SK-N-SH (cell line): ENCODE measurements around the gene CKB. TPM values are rescaled to one million over a fixed set of nuclear protein-coding genes. Genes with fewer than 3 reads are reported as not detected.

Experiments
- CTCF ChIA-PET: fragments of 300-600, 350-600 bp; formaldehyde crosslinking; extraction: SDS; loops from one replicate; lab custom pipeline; 2021; lab: Yijun Ruan, JAX
- POLR2A ChIA-PET: fragments of 350-600 bp; sonication (Branson Sonifier 250); formaldehyde crosslinking; extraction: SDS; loops from one replicate; lab custom pipeline; 2020; ENCODE audit warnings: antibody characterized with exemption, inconsistent platforms; lab: Yijun Ruan, JAX
- DNase-seq: peaks from one replicate; pipeline ENCODE4 v3.0.0; 2012
- H2AFZ ChIP-seq: fragments of 200-600 bp; sonication (generic); 2 replicates; pipeline ENCODE4 v1.8.1; 2016; ENCODE audit warnings: antibody characterized with exemption, mild to moderate bottlenecking, low read depth
- H3F3A ChIP-seq: fragments of 200-600 bp; sonication (generic); replicated peaks from 2 replicates; pipeline ENCODE3; 2016; ENCODE audit warnings: antibody characterized with exemption, mild to moderate bottlenecking; ENCODE audit not compliant: insufficient read depth
- H3K27ac ChIP-seq, 2 experiments: fragments of 200-500 bp in 1 of 2; fragments of 200-600 bp in 1 of 2; sonication (Bioruptor generic) in 1 of 2; sonication (generic), shearing (Covaris generic) in 1 of 2; 2 replicates each; pipeline versions ENCODE4 v1.5.1 to v1.6.1; 2014 to 2016; ENCODE audit warnings: low read depth in 2 of 2, inconsistent platforms in 1 of 2, low read length in 1 of 2, mild to moderate bottlenecking in 1 of 2, mixed read lengths in 1 of 2
- H3K27me3 ChIP-seq: fragments of 200-600 bp; sonication (generic), shearing (Covaris generic); 2 replicates; pipeline ENCODE4 v1.6.1; 2016; ENCODE audit warnings: mixed run types; ENCODE audit not compliant: insufficient read depth
- H3K36me3 ChIP-seq, 2 experiments: fragments of 200-500 bp in 1 of 2; fragments of 200-600 bp in 1 of 2; sonication (Bioruptor generic) in 1 of 2; sonication (generic) in 1 of 2; replicated peaks in 1 of 2; 2 replicates each; pipeline versions ENCODE3 to v1.5.1; 2014 to 2016; ENCODE audit warnings: low read length in 1 of 2, mild to moderate bottlenecking in 1 of 2; ENCODE audit not compliant: insufficient read depth in 2 of 2, control insufficient read depth in 1 of 2
- H3K4me1 ChIP-seq, 2 experiments: fragments of 200-500 bp in 1 of 2; fragments of 200-600 bp in 1 of 2; sonication (Bioruptor generic) in 1 of 2; sonication (generic), shearing (Covaris generic) in 1 of 2; 2 replicates each; pipeline versions ENCODE4 v1.5.1 to v1.6.1; 2014 to 2016; ENCODE audit warnings: low read depth in 1 of 2, low read length in 1 of 2, mixed run types in 1 of 2; ENCODE audit not compliant: insufficient read depth in 2 of 2, control insufficient read depth in 1 of 2
- H3K4me2 ChIP-seq: fragments of 200-600 bp; sonication (generic), shearing (Covaris generic); 2 replicates; pipeline ENCODE4 v1.6.1; 2017; ENCODE audit warnings: mixed run types
- H3K4me3 ChIP-seq, 2 experiments: fragments of 200-500 bp in 1 of 2; fragments of 200-600 bp in 1 of 2; sonication (Bioruptor generic) in 1 of 2; sonication (generic), shearing (Covaris generic) in 1 of 2; 2 replicates each; pipeline versions ENCODE4 v1.5.1 to v1.8.1; 2014 to 2016; ENCODE audit warnings: low read depth in 2 of 2, inconsistent platforms in 1 of 2, low read length in 1 of 2, mild to moderate bottlenecking in 1 of 2, mixed read lengths in 1 of 2, moderate library complexity in 1 of 2
- H3K79me2 ChIP-seq: fragments of 200-600 bp; sonication (generic); 2 replicates; pipeline ENCODE4 v1.8.1; 2017; ENCODE audit warnings: mild to moderate bottlenecking; ENCODE audit not compliant: insufficient read depth
- H3K9ac ChIP-seq: fragments of 200-600 bp; sonication (generic); 2 replicates; pipeline ENCODE4 v1.6.1; 2017; ENCODE audit warnings: mixed run types
- H3K9me2 ChIP-seq: fragments of 200-600 bp; sonication (generic); 2 replicates; pipeline ENCODE4 v1.6.1; 2017; ENCODE audit warnings: mixed run types
- H3K9me3 ChIP-seq: fragments of 200-600 bp; sonication (generic); 2 replicates; pipeline ENCODE4 v1.6.1; 2017; ENCODE audit warnings: mixed run types, mild to moderate bottlenecking, moderate library complexity
- H4K20me1 ChIP-seq: fragments of 200-600 bp; sonication (generic); 2 replicates; pipeline ENCODE4 v1.6.1; 2017; ENCODE audit warnings: mild to moderate bottlenecking, mixed run types; ENCODE audit not compliant: insufficient read depth
- CHD2 ChIP-seq: fragments of 150-350 bp; IDR thresholded peaks from 2 replicates; pipeline ENCODE4 v1.6.1; 2018; ENCODE audit warnings: low read length; ENCODE audit not compliant: partially characterized antibody
- ELF1 ChIP-seq: IDR thresholded peaks from 2 replicates; pipeline ENCODE4 v1.4.0; 2012
- EZH2phosphoT487 ChIP-seq: fragments of 200-600 bp; sonication (generic); IDR thresholded peaks from 2 replicates; pipeline ENCODE4 v1.6.1; 2017; ENCODE audit warnings: low read depth, mixed run types, mild to moderate bottlenecking, antibody characterized with exemption, moderate library complexity, borderline replicate concordance
- FOXJ3 ChIP-seq: sonication (generic); formaldehyde crosslinking; IDR thresholded peaks from 2 replicates; pipeline ENCODE4 v1.5.1; 2020; ENCODE audit warnings: mild to moderate bottlenecking, missing genetic modification reagents
- FOXM1 ChIP-seq: IDR thresholded peaks from 2 replicates; pipeline ENCODE4 v1.4.0; 2012; ENCODE audit warnings: low read depth, mild to moderate bottlenecking
- GATA2 ChIP-seq: sonication (generic); formaldehyde crosslinking; IDR thresholded peaks from 2 replicates; pipeline ENCODE4 v1.5.0; 2020; ENCODE audit warnings: mild to moderate bottlenecking, missing genetic modification reagents
- MXI1 ChIP-seq: IDR thresholded peaks from 2 replicates; pipeline ENCODE4 v1.6.1; 2012; ENCODE audit warnings: mild to moderate bottlenecking, low read depth, low read length, improper control_type of control experiment
- NFIC ChIP-seq: IDR thresholded peaks from 2 replicates; pipeline ENCODE4 v1.4.0; 2012; ENCODE audit warnings: borderline replicate concordance
- NRF1 ChIP-seq: IDR thresholded peaks from 2 replicates; pipeline ENCODE4 v1.6.1; 2012; ENCODE audit warnings: low read depth, mild to moderate bottlenecking, low read length
- RCOR1 ChIP-seq: fragments of 150-350 bp; IDR thresholded peaks from 2 replicates; pipeline ENCODE4 v1.6.1; 2017; ENCODE audit warnings: antibody characterized with exemption, low read length
- RFX5 ChIP-seq: IDR thresholded peaks from 2 replicates; pipeline ENCODE4 v1.6.1; 2012; ENCODE audit warnings: mild to moderate bottlenecking, improper control_type of control experiment, low read length
- SMC3 ChIP-seq: IDR thresholded peaks from 2 replicates; pipeline ENCODE4 v1.6.1; 2012; ENCODE audit warnings: low read depth, low read length, improper control_type of control experiment
- TCF12 ChIP-seq: IDR thresholded peaks from 2 replicates; pipeline ENCODE4 v1.4.0; 2012
- TEAD4 ChIP-seq: IDR thresholded peaks from 2 replicates; pipeline ENCODE4 v1.4.0; 2012; ENCODE audit warnings: mild to moderate bottlenecking, borderline replicate concordance; ENCODE audit not compliant: insufficient read depth
- YY1 ChIP-seq: IDR thresholded peaks from 2 replicates; pipeline ENCODE4 v1.4.0; 2012; ENCODE audit warnings: low read depth, mild to moderate bottlenecking
- WGBS: methylation state at CpG from one replicate; pipeline ENCODE4 v1.1.6; 2017; ENCODE audit warnings: low lambda C conversion rate; 5-methylcytosine and 5-hydroxymethylcytosine counted together
- polyA plus RNA-seq, 3 experiments: library from polyadenylated mRNA; depleted of rRNA; stranded (reverse); fragments of >200 nt; gene quantifications; 2 replicates each; pipeline ENCODE4 v1.2.3, GENCODE V29; 2012
- TF ChIP-seq, protein P1 (sequence below): IDR thresholded peaks from 2 replicates; pipeline ENCODE4; 2012
- TF ChIP-seq, protein P2 (sequence below): IDR thresholded peaks from 2 replicates; pipeline ENCODE4 v1.4.0; 2012; ENCODE audit warnings: low read depth
- TF ChIP-seq, protein P3 (sequence below): fragments of 200-600 bp; sonication (generic); IDR thresholded peaks from 2 replicates; pipeline ENCODE4 v1.6.1; 2017; ENCODE audit warnings: antibody characterized with exemption, mild to moderate bottlenecking, moderate library complexity

Gene CKB
- polyA plus RNA-seq, 1 of the 3 experiments (the other 2 are of a cell fraction): 53.0 TPM

DNA sequence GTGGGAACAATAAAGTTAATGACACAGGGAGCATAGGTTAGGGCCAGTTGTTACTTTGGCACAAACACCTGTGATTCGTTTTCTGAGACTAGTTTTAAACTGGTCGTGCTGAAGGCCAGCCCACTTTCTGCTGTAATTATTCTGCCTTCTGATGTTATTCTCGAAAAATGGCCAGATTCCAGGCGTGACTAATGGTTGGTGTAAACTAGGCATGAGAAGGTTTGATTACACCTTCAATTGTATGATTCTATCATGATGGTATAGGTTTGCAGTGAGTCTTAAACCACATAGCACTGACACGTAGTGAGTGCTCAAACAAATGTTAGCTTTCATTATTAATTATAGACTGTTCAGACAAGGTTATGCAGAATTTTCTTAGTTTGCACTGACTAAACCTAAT, 39.0 kb downstream of the CKB start:
- no peaks in the 10 kb centered on the region for H3K4me1 ChIP-seq
- H3K4me2 ChIP-seq: no peak overlapping the region
- H3K9me3 ChIP-seq: no peaks in the 10 kb centered on the region
- no peak overlapping the region for H3K9ac ChIP-seq
- H2AFZ ChIP-seq: no peak overlapping the region
- no peak overlapping the region for H3K4me3 ChIP-seq
- TF ChIP-seq NFIC (peak; percentile 20; the same call in 1 of the 2 replicates), TCF12 (no peak)
- peak overlapping the region in 1 of 2 experiments; percentile 10; a peak in 2 of 4 replicates for H3K27ac ChIP-seq
- H3K79me2 ChIP-seq: peaks cover 11% of the 10 kb centered on the region; the same call in 1 of the 2 replicates
- no peaks in the 10 kb centered on the region for H3K27me3 ChIP-seq
- H3K36me3 ChIP-seq: peaks cover 33 to 57% of the 10 kb centered on the region in 2 experiments
- peaks cover 27% of the 10 kb centered on the region for H3F3A ChIP-seq
- H4K20me1 ChIP-seq: no peaks in the 10 kb centered on the region; the same call in 1 of the 2 replicates
- POLR2A ChIA-PET: no interaction called here
- CTCF ChIA-PET: interaction anchor here (1.6 kb wide), 1 partner anchor 10 kb away, joined by 5 read pairs; no protein-coding TSS in a partner anchor
- no peak for DNase-seq
- WGBS: 43% methylated on average over 5 of the region's 5 CpGs
- no peaks in the 10 kb centered on the region for H3K9me2 ChIP-seq

DNA sequence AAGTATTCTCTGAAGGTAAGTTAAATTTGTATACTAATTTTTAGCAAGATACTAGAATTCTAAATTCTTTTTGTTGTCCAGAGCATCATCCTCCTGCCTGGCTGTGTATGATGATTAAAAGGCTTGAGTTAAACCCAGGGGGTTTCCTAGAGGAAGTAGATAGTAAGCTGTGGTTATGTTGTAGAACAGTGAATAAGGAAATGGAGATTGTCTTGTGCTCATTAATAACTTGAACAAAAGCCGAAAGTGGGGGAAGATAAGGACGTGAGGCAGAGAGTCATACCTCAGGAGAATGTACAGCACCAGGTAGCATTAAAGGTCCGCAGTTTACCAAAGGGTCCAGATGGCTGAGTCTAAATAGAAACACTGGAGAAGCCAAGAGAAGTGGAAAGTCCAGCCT, 42.0 kb downstream of the CKB start:
- Histone ChIP-seq H3K36me3 (peaks cover 31 to 68% of the 10 kb centered on the region in 2 experiments), H3K27ac (no peak overlapping the region), H3K9me2 (no peaks in the 10 kb centered on the region), H3F3A (peaks cover 27% of the 10 kb centered on the region), H3K79me2 (peaks cover 11% of the 10 kb centered on the region; the same call in 1 of the 2 replicates), H3K4me3 (no peak overlapping the region), H3K27me3 (no peaks in the 10 kb centered on the region), H3K9me3 (no peaks in the 10 kb centered on the region), H3K9ac (no peak overlapping the region), H3K4me2 (no peak overlapping the region), H2AFZ (no peak overlapping the region), H3K4me1 (no peaks in the 10 kb centered on the region), H4K20me1 (no peaks in the 10 kb centered on the region; the same call in 1 of the 2 replicates)
- no peak for TF ChIP-seq GATA2 (CRISPR knock-in tag)
- no peak for DNase-seq
- 95% methylated on average over 3 of the region's 3 CpGs for WGBS
- POLR2A ChIA-PET: no interaction called here
- CTCF ChIA-PET: interaction anchor here (1.5 to 2.3 kb wide), 2 partner anchors 14 to 38 kb away, joined by 4 to 7 read pairs; no protein-coding TSS in a partner anchor

DNA sequence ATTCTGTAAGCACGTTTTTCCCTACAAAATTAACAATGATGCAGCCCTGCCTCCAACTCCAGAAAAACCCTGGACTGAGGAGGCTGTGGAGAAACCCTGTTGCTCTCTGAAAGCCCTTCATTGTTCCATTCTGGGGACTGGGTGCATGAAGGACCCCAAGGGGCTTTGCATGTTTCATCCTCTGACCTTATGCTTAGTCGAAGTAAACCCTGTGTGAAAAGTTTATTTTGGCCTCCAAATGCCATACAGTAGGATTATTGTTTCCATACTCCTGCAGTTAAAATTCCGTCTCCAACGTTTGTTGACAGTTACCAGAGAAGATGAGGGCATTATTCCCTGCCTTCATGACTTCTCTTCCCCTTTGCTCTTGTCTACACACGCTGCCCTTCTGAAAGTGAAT, 46.0 kb downstream of the CKB start:
- H3F3A ChIP-seq: peaks cover 22% of the 10 kb centered on the region
- H3K27ac ChIP-seq: no peak overlapping the region
- H4K20me1 ChIP-seq: no peaks in the 10 kb centered on the region
- H2AFZ ChIP-seq: no peak overlapping the region
- peaks cover 43 to 72% of the 10 kb centered on the region in 2 experiments for H3K36me3 ChIP-seq
- WGBS: 93% methylated on average over 5 of the region's 5 CpGs
- POLR2A ChIA-PET: no interaction called here
- H3K4me2 ChIP-seq: no peak overlapping the region
- no peaks in the 10 kb centered on the region for H3K4me1 ChIP-seq
- no peak overlapping the region for H3K4me3 ChIP-seq
- no peak for DNase-seq
- no peaks in the 10 kb centered on the region for H3K9me2 ChIP-seq
- H3K79me2 ChIP-seq: peaks cover 5% of the 10 kb centered on the region; the same call in 1 of the 2 replicates
- H3K9me3 ChIP-seq: no peaks in the 10 kb centered on the region
- no peaks in the 10 kb centered on the region for H3K27me3 ChIP-seq
- CTCF ChIA-PET: interaction anchor here (2.0 to 3.1 kb wide), 2 partner anchors 16 to 23 kb away, joined by 5 to 15 read pairs; no protein-coding TSS in a partner anchor
- no peak overlapping the region for H3K9ac ChIP-seq
- TF ChIP-seq NRF1: no peak
- TF ChIP-seq, protein P1, sequence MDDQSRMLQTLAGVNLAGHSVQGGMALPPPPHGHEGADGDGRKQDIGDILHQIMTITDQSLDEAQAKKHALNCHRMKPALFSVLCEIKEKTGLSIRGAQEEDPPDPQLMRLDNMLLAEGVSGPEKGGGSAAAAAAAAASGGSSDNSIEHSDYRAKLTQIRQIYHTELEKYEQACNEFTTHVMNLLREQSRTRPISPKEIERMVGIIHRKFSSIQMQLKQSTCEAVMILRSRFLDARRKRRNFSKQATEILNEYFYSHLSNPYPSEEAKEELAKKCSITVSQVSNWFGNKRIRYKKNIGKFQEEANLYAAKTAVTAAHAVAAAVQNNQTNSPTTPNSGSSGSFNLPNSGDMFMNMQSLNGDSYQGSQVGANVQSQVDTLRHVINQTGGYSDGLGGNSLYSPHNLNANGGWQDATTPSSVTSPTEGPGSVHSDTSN: no peak
- no peak for TF ChIP-seq FOXJ3 (CRISPR knock-in tag)
- no peak for TF ChIP-seq FOXM1
- no peak for TF ChIP-seq RFX5
- no peak for TF ChIP-seq RCOR1
- no peak for TF ChIP-seq YY1
- TF ChIP-seq GATA2 (CRISPR knock-in tag): no peak
- TF ChIP-seq, protein P2, sequence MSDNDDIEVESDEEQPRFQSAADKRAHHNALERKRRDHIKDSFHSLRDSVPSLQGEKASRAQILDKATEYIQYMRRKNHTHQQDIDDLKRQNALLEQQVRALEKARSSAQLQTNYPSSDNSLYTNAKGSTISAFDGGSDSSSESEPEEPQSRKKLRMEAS: no peak
- no peak for TF ChIP-seq SMC3
- TF ChIP-seq, protein P3, sequence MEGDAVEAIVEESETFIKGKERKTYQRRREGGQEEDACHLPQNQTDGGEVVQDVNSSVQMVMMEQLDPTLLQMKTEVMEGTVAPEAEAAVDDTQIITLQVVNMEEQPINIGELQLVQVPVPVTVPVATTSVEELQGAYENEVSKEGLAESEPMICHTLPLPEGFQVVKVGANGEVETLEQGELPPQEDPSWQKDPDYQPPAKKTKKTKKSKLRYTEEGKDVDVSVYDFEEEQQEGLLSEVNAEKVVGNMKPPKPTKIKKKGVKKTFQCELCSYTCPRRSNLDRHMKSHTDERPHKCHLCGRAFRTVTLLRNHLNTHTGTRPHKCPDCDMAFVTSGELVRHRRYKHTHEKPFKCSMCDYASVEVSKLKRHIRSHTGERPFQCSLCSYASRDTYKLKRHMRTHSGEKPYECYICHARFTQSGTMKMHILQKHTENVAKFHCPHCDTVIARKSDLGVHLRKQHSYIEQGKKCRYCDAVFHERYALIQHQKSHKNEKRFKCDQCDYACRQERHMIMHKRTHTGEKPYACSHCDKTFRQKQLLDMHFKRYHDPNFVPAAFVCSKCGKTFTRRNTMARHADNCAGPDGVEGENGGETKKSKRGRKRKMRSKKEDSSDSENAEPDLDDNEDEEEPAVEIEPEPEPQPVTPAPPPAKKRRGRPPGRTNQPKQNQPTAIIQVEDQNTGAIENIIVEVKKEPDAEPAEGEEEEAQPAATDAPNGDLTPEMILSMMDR: no peak
- TF ChIP-seq EZH2phosphoT487: no peak
- TF ChIP-seq CHD2: no peak
- no peak for TF ChIP-seq MXI1
- no peak for TF ChIP-seq ELF1
- no peak for TF ChIP-seq TEAD4
